DND-41 (cell line): ENCODE results near the gene OLIG2.

Source experiments
- ATAC-seq: fragments of 200-7000 bp; cut with Tn5 transposase; 3 replicates; pipeline ENCODE4 v1.9.1; 2021; ENCODE audit warnings: low read depth; ENCODE audit not compliant: insufficient read depth
- DNase-seq: peaks from one replicate; pipeline ENCODE4 v3.0.0-alpha.2; 2020
- H2AFZ ChIP-seq: 2 replicates; pipeline ENCODE4 v1.6.0; 2012; ENCODE audit warnings: low read depth, low read length
- H3K27ac ChIP-seq: 2 replicates; pipeline ENCODE4 v1.5.1; 2012; ENCODE audit warnings: low read length, inconsistent platforms
- H3K27me3 ChIP-seq: fragments of 200-600 bp; sonication (generic); 2 replicates; pipeline ENCODE4 v1.6.0; 2012; ENCODE audit warnings: low read length, mild to moderate bottlenecking, inconsistent platforms; ENCODE audit not compliant: insufficient read depth, poor library complexity
- H3K36me3 ChIP-seq: 2 replicates; pipeline ENCODE4 v1.5.1; 2012; ENCODE audit warnings: low read length, inconsistent platforms; ENCODE audit not compliant: insufficient read depth
- H3K4me1 ChIP-seq: 2 replicates; pipeline ENCODE4 v1.5.1; 2012; ENCODE audit warnings: mild to moderate bottlenecking, low read length; ENCODE audit not compliant: insufficient read depth
- H3K4me2 ChIP-seq: 2 replicates; pipeline ENCODE4 v1.6.0; 2012; ENCODE audit warnings: mild to moderate bottlenecking, moderate library complexity, low read length, inconsistent platforms; ENCODE audit not compliant: insufficient read depth
- H3K4me3 ChIP-seq, 2 experiments: fragments of 200-600 bp in 1 of 2; shearing (Covaris generic) in 1 of 2; 2 replicates each; pipeline ENCODE4 v1.5.1; 2012 to 2016; ENCODE audit warnings: inconsistent platforms in 2 of 2, low read length in 2 of 2, mild to moderate bottlenecking in 2 of 2, low read depth in 1 of 2, moderate library complexity in 1 of 2
- H3K79me2 ChIP-seq: 2 replicates; pipeline ENCODE4 v1.6.0; 2012; ENCODE audit warnings: low read length, inconsistent platforms; ENCODE audit not compliant: insufficient read depth
- H3K9ac ChIP-seq: 2 replicates; pipeline ENCODE4 v1.6.0; 2012; ENCODE audit warnings: low read depth, mild to moderate bottlenecking, inconsistent platforms, low read length, moderate library complexity
- H3K9me3 ChIP-seq: 2 replicates; pipeline ENCODE4 v1.5.1; 2012; ENCODE audit warnings: low read length, moderate library complexity, mild to moderate bottlenecking, inconsistent platforms; ENCODE audit not compliant: insufficient read depth, severe bottlenecking
- H4K20me1 ChIP-seq: 2 replicates; pipeline ENCODE4 v1.6.0; 2012; ENCODE audit warnings: low read length; ENCODE audit not compliant: insufficient read depth
- CTCF ChIP-seq: IDR thresholded peaks from 2 replicates; pipeline ENCODE4 v1.5.1; 2012; ENCODE audit warnings: borderline replicate concordance, low read length, moderate library complexity, mild to moderate bottlenecking; ENCODE audit not compliant: poor library complexity, severe bottlenecking; ENCODE audit errors: extremely low read depth
- EZH2 ChIP-seq: IDR thresholded peaks from 3 replicates; pipeline ENCODE4 v1.6.1; 2012; ENCODE audit warnings: borderline replicate concordance, low read depth, mild to moderate bottlenecking, moderate library complexity, low read length, inconsistent platforms; ENCODE audit not compliant: severe bottlenecking

OLIG2 gene

GRCh38 chr21:33015756-33016155 lies 10.0 kb upstream of the OLIG2 start:
- ATAC-seq = no peak
- TF ChIP-seq CTCF (no peak), EZH2 (no peak)
- H3K27me3 ChIP-seq = peaks cover 37% of the 10 kb centered on the region

GRCh38 chr21:33018707-33019465 lies 6.8 kb upstream of the OLIG2 start:
- H2AFZ ChIP-seq = no peak overlapping the region

More at GRCh38 chr21:33015756-33016155, 10.0 kb upstream of the OLIG2 start:
- no peak for DNase-seq
- no peaks in the 10 kb centered on the region; the same call in 1 of the 2 replicates for H4K20me1 ChIP-seq
- H3K4me2 ChIP-seq = no peak overlapping the region
- H3K9me3 ChIP-seq = no peaks in the 10 kb centered on the region
- no peak overlapping the region for H3K27ac ChIP-seq
- H3K79me2 ChIP-seq = no peaks in the 10 kb centered on the region
- H3K4me3 ChIP-seq = no peak overlapping the region
- H3K4me1 ChIP-seq = peaks cover 9% of the 10 kb centered on the region
- no peaks in the 10 kb centered on the region for H3K36me3 ChIP-seq
- no peak overlapping the region for H2AFZ ChIP-seq
- H3K9ac ChIP-seq = no peak overlapping the region

GRCh38 chr21:33019516-33019884 lies 6.2 kb upstream of the OLIG2 start:
- Histone ChIP-seq H3K79me2 (no peaks in the 10 kb centered on the region), H3K36me3 (no peaks in the 10 kb centered on the region), H2AFZ (no peak overlapping the region), H3K27ac (no peak overlapping the region), H3K9ac (no peak overlapping the region), H4K20me1 (no peaks in the 10 kb centered on the region; the same call in 1 of the 2 replicates), H3K4me1 (peaks cover 9% of the 10 kb centered on the region), H3K27me3 (peaks cover 48% of the 10 kb centered on the region), H3K4me3 (no peak overlapping the region), H3K4me2 (peak overlapping the region; percentile 46), H3K9me3 (no peaks in the 10 kb centered on the region)
- DNase-seq (no peak), ATAC-seq (no peak)
- TF ChIP-seq EZH2 (no peak), CTCF (no peak)

More at GRCh38 chr21:33018707-33019465, 6.8 kb upstream of the OLIG2 start:
- DNase-seq (no peak), ATAC-seq (no peak)
- Histone ChIP-seq H3K4me3 (no peak overlapping the region), H3K27ac (no peak overlapping the region), H3K79me2 (no peaks in the 10 kb centered on the region), H3K4me2 (no peak overlapping the region), H3K4me1 (peaks cover 9% of the 10 kb centered on the region), H4K20me1 (no peaks in the 10 kb centered on the region; the same call in 1 of the 2 replicates), H3K9me3 (no peaks in the 10 kb centered on the region), H3K27me3 (peaks cover 48% of the 10 kb centered on the region), H3K9ac (no peak overlapping the region), H3K36me3 (no peaks in the 10 kb centered on the region)
- TF ChIP-seq CTCF = no peak
- TF ChIP-seq EZH2 = no peak
